PC-9 (cell line): ENCODE results near the gene SEL1L3.

Experiments used
- EZH2 ChIP-seq: fragments of 200-600 bp; sonication (generic); IDR thresholded peaks from 2 replicates; pipeline ENCODE4 v1.8.0; 2017; ENCODE audit warnings: antibody characterized with exemption, low read depth
- TF ChIP-seq, protein P1 (sequence below): fragments of 200-600 bp; sonication (generic); conservative IDR thresholded peaks from 2 replicates; pipeline ENCODE4 v1.6.1; 2017; ENCODE audit warnings: mixed run types, antibody characterized with exemption, mild to moderate bottlenecking, moderate library complexity

DNA sequence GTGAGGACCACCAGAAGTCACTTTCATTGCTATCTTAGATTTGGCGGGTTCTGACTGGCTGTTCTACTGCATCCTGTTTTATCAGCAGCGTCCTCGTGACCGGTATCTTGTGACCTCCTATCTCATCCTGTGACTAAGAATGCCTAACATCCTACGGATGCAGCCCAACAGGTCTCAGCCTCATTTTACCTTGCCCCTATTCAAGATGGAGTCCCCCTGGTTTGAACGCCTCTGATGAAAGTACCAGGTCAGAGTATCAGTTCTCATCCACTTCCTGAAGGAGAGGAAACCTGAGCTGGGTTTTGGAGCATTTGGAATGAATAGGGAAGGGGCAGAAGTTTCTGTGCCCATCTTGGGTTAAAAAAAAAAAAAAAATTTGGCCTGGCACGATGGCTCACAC lies 136.9 kb downstream of the SEL1L3 start:
- TF ChIP-seq, protein P1, sequence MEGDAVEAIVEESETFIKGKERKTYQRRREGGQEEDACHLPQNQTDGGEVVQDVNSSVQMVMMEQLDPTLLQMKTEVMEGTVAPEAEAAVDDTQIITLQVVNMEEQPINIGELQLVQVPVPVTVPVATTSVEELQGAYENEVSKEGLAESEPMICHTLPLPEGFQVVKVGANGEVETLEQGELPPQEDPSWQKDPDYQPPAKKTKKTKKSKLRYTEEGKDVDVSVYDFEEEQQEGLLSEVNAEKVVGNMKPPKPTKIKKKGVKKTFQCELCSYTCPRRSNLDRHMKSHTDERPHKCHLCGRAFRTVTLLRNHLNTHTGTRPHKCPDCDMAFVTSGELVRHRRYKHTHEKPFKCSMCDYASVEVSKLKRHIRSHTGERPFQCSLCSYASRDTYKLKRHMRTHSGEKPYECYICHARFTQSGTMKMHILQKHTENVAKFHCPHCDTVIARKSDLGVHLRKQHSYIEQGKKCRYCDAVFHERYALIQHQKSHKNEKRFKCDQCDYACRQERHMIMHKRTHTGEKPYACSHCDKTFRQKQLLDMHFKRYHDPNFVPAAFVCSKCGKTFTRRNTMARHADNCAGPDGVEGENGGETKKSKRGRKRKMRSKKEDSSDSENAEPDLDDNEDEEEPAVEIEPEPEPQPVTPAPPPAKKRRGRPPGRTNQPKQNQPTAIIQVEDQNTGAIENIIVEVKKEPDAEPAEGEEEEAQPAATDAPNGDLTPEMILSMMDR, result no peak
- TF ChIP-seq EZH2, result no peak
